ENCODE measurements around the gene TBCE.
"Not testable (repeated sequence)": the region's sequence is repeated elsewhere in the genome, so short reads cannot be mapped to it uniquely, and the experiment has no call there.

- TF ChIP-seq TAF1, POLR2A (IDR thresholded peaks at IDR 0.05; ENCODE audit: low read depth, low read length): not testable (repeated sequence)
Measured at GRCh38 chr1:235378134-235378735, 11.0 kb downstream of the TBCE start.
